Right ventricle myocardium inferior (tissue), 1 donor: ENCODE measurements around the gene TMEM92. TPM values are rescaled to one million over a fixed set of nuclear protein-coding genes. Genes with fewer than 3 reads are reported as not detected.
"Not testable (repeated sequence)": the region's sequence is repeated elsewhere in the genome, so short reads cannot be mapped to it uniquely, and the experiment has no call there.

ENCODE experiments used
- ATAC-seq: fragments of 200-7000 bp; cut with Tn5 transposase; one replicate; pipeline ENCODE4 v1.9.1; 2020; ENCODE audit warnings: mild to moderate bottlenecking, moderate library complexity
- DNase-seq: peaks from one replicate; pipeline ENCODE4 v3.0.0; 2021; ENCODE audit errors: missing footprints
- intact Hi-C: fragments of 100-400 bp; cut with DNase I; formaldehyde crosslinking; loops from one replicate; pipeline ENCODE4 v1.11.0; 2022
- total RNA-seq: library from RNA; stranded (reverse); fragmentation: NEBNext Ultra II Directional; extraction: Animal tissue kit (Norgen Biotek cat#: 25700); gene quantifications from one replicate; pipeline ENCODE4 v1.2.1, GENCODE V29; 2021
- donor health status: DM: no; HTN: yes; CAD: no; lungs with severe emphysema.

TMEM92 gene
- total RNA-seq, 1 donor from 2014 or later = not detected

DNA sequence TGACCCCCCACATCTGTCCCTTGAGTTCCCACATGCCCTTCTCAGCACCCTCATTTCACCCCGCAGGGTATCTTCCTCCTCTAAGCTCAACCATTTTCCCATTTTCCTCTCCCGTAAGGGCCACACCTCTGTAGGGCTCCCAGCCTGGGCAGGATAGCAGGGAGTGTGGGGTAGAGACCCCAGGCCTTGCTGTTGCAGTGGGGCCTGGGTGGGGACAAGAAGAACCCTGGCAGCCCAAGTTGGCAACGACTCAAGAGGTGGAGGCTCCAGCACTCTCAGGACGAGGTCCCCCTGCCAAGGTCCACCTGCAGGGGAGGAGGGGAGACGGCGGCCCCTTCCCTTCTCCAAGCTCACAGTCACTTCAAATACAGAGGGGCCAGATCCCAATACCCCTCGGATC, 2.0 kb upstream of the TMEM92 start:
- no peak for ATAC-seq
- intact Hi-C loops = no loop called here

DNA sequence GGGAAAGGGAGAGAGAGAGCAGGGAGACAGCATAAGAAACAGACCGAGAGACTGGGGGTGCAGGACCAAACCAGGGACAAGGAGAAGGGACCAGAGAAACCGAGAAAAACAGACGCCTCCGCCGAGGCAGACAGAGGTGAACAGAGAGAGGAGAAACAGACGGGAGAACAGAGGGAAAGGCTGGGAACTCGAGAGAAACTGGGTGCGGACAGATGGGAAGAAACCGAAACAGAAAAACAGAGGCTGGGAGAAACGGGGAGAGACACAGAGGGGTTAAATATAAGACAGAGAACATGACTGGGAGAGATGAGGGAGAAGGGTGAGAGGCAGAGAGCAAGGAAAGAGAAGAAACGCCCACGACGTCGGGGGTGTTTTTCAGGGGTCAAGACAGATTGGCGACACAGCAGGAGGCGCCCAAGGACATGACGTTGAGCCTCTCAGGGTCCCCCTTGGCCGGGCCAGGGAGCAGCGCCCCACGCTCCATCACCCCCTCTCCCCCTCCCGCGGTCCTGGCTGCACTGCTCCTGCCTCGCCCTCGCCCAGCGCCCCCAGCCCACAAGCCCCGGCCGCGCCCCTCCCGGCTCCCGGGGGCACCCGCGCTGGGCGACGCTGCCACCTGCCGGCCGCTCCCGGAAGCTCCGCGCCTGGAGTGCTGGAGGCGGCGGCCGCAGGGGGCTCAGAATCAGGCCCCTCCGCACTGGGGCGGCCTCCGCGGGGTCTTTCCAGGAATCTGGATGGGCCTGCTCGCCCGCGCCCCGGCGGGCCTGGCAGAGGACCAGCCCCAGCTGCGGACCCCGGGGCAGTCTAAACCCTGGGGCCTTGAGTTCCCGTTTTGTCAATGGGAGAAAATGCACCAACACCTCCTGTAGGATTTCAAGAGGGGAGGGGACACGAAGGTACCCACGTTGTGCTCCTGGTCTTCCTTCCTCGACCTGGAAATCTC, 1.3 kb upstream of the TMEM92 start:
- intact Hi-C loops = loop anchor here (1.0 kb wide), 1 partner anchor 73 kb away; no protein-coding TSS in a partner anchor
- peak; percentile 49 for ATAC-seq
- DNase-seq = peak; percentile 83

More for the DNA sequence above, 2.0 kb upstream of the TMEM92 start:
- DNase-seq = peak; percentile 43

DNA sequence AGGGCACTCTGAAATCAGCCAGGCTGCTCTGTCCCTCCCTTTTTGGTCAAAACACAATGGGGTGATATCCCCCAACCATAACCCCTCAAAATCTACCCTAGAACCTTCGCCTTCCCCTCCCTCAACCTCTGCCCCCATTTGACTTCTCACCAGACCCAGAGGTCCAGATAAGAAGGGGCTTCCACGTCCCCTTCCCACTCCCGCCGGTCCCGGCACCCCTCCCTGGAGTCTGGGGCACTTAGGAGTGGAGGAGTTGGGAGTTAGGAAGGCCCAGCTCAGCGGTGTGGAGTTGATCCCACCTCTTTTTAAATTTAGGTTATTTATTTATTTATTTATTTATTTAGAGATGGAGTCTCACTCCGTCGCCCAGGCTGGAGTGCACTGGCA, 619 bp upstream of the TMEM92 start:
- DNase-seq = no peak
- ATAC-seq = no peak
- intact Hi-C loops = loop anchor here (1.0 kb wide), 1 partner anchor 73 kb away; no protein-coding TSS in a partner anchor

- no peak for DNase-seq
- ATAC-seq = no peak
- intact Hi-C loops = no loop called here
These were observed 593 bp downstream of the TMEM92 start for GRCh38 chr17:50274897-50275221.

DNA sequence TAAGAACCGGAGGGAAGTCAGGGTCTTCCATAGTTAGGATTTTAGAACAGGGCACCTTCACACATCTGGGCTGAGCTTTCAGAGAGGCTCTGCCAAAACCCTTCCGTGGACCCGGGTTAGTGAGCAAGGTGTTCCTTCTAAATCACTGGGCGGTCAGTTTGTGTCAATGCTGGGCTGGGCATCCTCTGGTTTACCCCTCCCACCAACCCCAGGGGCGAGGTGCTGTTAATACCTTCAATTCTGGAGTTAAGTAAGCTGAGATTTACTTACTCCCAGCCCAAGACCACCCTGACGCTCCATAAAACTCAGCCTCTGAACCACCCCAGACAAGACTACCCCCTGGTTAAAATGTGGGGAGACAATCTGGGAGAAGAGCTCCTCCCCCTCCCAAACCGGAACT, 1.0 kb downstream of the TMEM92 start:
- ATAC-seq = no peak
- intact Hi-C loops = no loop called here
- DNase-seq = no peak

GRCh38 chr17:50276588-50277356, 2.5 kb downstream of the TMEM92 start:
- ATAC-seq = no peak
- DNase-seq = no peak
- intact Hi-C loops = no loop called here

DNA sequence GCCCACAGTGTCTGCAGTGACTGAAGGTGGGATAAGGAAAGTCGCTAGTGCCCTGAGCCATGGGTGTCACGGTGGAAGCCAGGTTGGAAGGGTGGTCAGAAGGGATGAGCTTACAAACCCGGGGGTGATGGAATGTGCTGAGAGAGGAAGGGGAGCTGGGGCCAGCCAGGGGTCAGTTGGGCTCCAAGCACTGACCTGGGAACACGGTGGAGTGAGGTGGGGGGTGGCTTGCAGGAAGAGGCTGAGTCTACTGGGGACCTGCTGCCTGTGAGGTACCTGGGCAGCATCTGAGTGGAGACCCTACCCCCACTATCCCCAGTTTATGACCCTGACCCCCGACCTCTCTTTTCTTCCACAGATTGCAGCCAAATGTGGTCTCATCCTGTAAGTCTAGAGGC, 3.1 kb downstream of the TMEM92 start:
- DNase-seq = no peak
- intact Hi-C loops = no loop called here

GRCh38 chr17:50278526-50279180, 4.4 kb downstream of the TMEM92 start:
- DNase-seq (no peak), ATAC-seq (no peak)
- intact Hi-C loops = no loop called here

More for the DNA sequence above, 3.1 kb downstream of the TMEM92 start:
- ATAC-seq = no peak

DNA sequence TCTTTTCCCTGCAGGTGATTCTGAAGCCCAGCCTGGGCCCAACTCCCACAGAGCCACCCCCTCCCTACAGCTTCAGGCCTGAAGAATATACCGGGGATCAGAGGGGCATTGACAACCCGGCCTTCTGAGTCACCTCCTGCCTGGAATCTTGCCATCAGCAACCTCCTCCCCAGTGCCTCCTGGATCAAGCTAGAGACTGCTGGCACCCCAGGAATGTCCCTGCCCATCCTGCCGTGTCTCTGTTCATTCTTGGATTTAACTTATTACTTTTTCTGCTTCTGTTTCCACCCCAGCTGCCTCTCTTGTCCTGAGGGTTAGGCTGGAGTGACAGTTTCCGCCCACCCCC, 4.9 kb downstream of the TMEM92 start:
- ATAC-seq (no peak), DNase-seq (no peak)
- intact Hi-C loops = no loop called here

DNA sequence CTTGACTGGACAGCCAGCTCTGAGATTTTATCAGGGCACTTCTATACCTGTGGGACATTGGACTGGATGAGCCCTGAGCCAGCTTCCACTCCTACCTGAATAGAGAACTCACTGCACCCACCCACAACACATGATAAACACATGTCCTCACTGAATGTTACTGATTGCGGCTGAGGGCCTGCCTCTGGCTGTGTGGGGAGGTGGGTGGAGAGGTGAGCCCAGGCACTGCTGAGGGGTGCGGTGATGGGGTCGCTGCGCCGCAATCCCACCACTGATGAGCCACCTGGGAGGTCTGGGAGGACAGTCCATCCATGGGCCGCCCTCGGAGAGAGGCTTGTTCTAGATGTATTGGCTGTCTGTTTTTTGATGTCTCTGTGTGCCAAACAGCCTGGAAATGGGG, 5.4 kb downstream of the TMEM92 start:
- no peak for ATAC-seq
- no peak for DNase-seq
- intact Hi-C loops = no loop called here

- ATAC-seq (no peak), DNase-seq (no peak)
- intact Hi-C loops = no loop called here
These were observed 5.8 kb downstream of the TMEM92 start for GRCh38 chr17:50280068-50280467.

DNA sequence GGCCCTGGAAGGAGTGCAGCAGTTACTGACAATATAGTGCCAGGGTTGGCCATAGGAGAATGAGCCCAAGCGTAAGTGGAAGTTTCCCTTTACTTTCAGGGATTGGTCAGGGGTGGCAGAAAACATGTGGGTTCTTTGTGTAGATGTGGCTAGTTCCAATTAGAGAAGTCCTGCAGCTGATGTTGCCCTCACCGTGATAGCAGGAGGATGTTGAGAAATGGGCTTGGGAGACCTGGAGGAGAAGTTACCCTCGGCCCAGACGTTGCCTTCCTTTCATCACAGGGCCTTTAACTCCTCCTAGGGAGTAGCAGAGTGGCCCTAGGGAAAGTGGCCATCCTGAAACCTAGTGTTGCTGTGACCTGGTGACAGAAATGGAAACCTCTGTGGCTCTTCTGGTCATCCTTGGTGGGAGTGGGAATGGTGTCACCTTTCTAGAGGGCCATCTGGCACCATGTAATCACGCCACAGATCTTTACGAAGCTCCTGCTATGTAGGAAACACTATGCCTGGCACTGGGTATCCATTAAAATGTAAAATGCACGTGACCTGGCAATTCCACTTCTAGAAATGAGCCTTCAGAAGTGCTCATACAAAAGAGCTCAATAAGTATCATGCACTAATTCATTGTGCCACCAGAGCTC, 6.7 kb downstream of the TMEM92 start:
- DNase-seq = no peak
- no peak for ATAC-seq
- intact Hi-C loops = no loop called here

GRCh38 chr17:50281739-50282401, 7.6 kb downstream of the TMEM92 start:
- intact Hi-C loops = no loop called here
- ATAC-seq (no peak), DNase-seq (no peak)

DNA sequence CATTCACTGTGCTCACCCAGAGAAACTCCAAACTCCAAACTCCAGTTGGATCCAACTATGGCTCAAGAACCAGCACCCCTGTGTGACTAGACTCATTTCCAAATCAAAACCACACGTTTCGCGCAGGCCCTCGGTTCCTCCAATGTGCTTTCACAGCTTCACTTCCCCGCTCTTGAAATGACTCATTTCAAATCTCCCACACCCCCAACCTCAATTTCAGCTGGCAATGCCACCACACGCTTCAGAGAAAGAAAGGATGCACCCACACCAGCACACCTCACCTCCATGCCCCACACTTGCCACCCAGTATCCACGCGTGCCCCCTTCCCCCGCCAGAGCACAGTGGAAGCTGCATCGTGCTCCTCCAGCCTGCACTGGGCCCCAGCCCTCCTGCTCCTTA, 9.0 kb downstream of the TMEM92 start:
- intact Hi-C loops = no loop called here
- no peak for ATAC-seq
- no peak for DNase-seq

- intact Hi-C loops = no loop called here
- DNase-seq = no peak
- no peak for ATAC-seq
These were observed 9.4 kb downstream of the TMEM92 start for GRCh38 chr17:50283714-50284113.

- no peak for DNase-seq
- ATAC-seq = no peak
- intact Hi-C loops = no loop called here
These were observed 11.7 kb downstream of the TMEM92 start for GRCh38 chr17:50285941-50286340.

GRCh38 chr17:50287302-50287701, 13.0 kb downstream of the TMEM92 start:
- ATAC-seq, DNase-seq, intact Hi-C loops: not testable (repeated sequence)

GRCh38 chr17:50288306-50288705, 14.0 kb downstream of the TMEM92 start:
- intact Hi-C loops = no loop called here
- no peak for DNase-seq
- ATAC-seq = no peak

GRCh38 chr17:50289278-50289677, 15.0 kb downstream of the TMEM92 start:
- DNase-seq (no peak), ATAC-seq (peak; percentile 25)
- intact Hi-C loops = no loop called here
